ENCODE results near the gene ESPN. TPM values are rescaled to one million over a fixed set of nuclear protein-coding genes. Genes with fewer than 3 reads are reported as not detected.

ESPN gene
- total RNA-seq, 1 experiment from 2014 or later = 8.5 TPM

- BruUV-seq (replicated peaks) = no TSS peak
- Histone ChIP-seq H3K9me3 (ENCODE audit: control insufficient read depth, insufficient read depth, low read depth, low read length) (no peaks in the 10 kb centered on the region), H3K36me3 (ENCODE audit: control insufficient read depth, insufficient read depth, low read length) (no peaks in the 10 kb centered on the region), H3K4me3 (ENCODE audit: low read depth in 2 of 2, low read length in 2 of 2) (no peak overlapping the region), H3K27me3 (ENCODE audit: control insufficient read depth, insufficient read depth, low read length) (no peaks in the 10 kb centered on the region), H3K27ac (ENCODE audit: low read length) (no peak overlapping the region), H3K4me1 (ENCODE audit: control insufficient read depth, insufficient read depth, low read length) (no peaks in the 10 kb centered on the region)
- intact Hi-C loops (cut with micrococcal nuclease; ENCODE audit: unreplicated experiment) (no loop called here), in situ Hi-C loops (cut with HindIII; ENCODE audit: low pct_unique_long_range_greater_than_20kb, low sequenced_read_pairs) (no loop called here)
- no peak for DNase-seq (ENCODE audit: low read depth, low spot score)
- CTCF ChIA-PET = no interaction called here
- TF ChIP-seq CTCF (IDR thresholded peaks at IDR 0.05) (no peak), SIN3A (IDR thresholded peaks at IDR 0.05; ENCODE audit: borderline replicate concordance, insufficient read depth, low read depth, low read length) (no peak), POLR2AphosphoS5 (IDR thresholded peaks at IDR 0.05; ENCODE audit: low read depth, low read length) (no peak), TCF7L2 (IDR thresholded peaks at IDR 0.05; ENCODE audit: low read depth, low read length) (no peak), REST (IDR thresholded peaks at IDR 0.05; ENCODE audit: insufficient read depth in 1 of 2, low read depth in 2 of 2, low read length in 1 of 2) (no peak)
- no peak for ATAC-seq
- POLR2A ChIA-PET = interaction anchor here (0.5 kb wide), 1 partner anchor 56 kb away, joined by 3 read pairs; no protein-coding TSS in a partner anchor
Observed at GRCh38 chr1:6503884-6504602, 79.5 kb downstream of the ESPN start.

GRCh38 chr1:6504887-6505286, 80.3 kb downstream of the ESPN start:
- H3K4me1 ChIP-seq (ENCODE audit: control insufficient read depth, insufficient read depth, low read length) = no peaks in the 10 kb centered on the region
- TF ChIP-seq REST (IDR thresholded peaks at IDR 0.05; ENCODE audit: insufficient read depth in 1 of 2, low read depth in 2 of 2, low read length in 1 of 2) (no peak), POLR2AphosphoS5 (IDR thresholded peaks at IDR 0.05; ENCODE audit: low read depth, low read length) (no peak), TCF7L2 (IDR thresholded peaks at IDR 0.05; ENCODE audit: low read depth, low read length) (no peak), CTCF (IDR thresholded peaks at IDR 0.05) (no peak), SIN3A (IDR thresholded peaks at IDR 0.05; ENCODE audit: borderline replicate concordance, insufficient read depth, low read depth, low read length) (no peak)

More at GRCh38 chr1:6504887-6505286, 80.3 kb downstream of the ESPN start:
- in situ Hi-C loops (cut with HindIII; ENCODE audit: low pct_unique_long_range_greater_than_20kb, low sequenced_read_pairs) = no loop called here
- BruUV-seq (replicated peaks) = no TSS peak
- CTCF ChIA-PET = interaction anchor here (0.6 kb wide), 2 partner anchors 11 to 79 kb away, joined by 3 to 9 read pairs; no protein-coding TSS in a partner anchor
- DNase-seq (ENCODE audit: low read depth, low spot score) (no peak), ATAC-seq (no peak)
- Histone ChIP-seq H3K4me3 (ENCODE audit: low read depth in 2 of 2, low read length in 2 of 2) (no peak overlapping the region), H3K36me3 (ENCODE audit: control insufficient read depth, insufficient read depth, low read length) (no peaks in the 10 kb centered on the region), H3K9me3 (ENCODE audit: control insufficient read depth, insufficient read depth, low read depth, low read length) (no peaks in the 10 kb centered on the region), H3K27me3 (ENCODE audit: control insufficient read depth, insufficient read depth, low read length) (no peaks in the 10 kb centered on the region), H3K27ac (ENCODE audit: low read length) (no peak overlapping the region)
- intact Hi-C loops (cut with micrococcal nuclease; ENCODE audit: unreplicated experiment) = no loop called here
- POLR2A ChIA-PET = interaction anchor here (0.6 kb wide), 1 partner anchor 75 kb away, joined by 13 read pairs; no protein-coding TSS in a partner anchor

Measured in Panc1 (cell line).